OCI-LY7 (cell line): ENCODE results near the gene DRD1. TPM values are rescaled to one million over a fixed set of nuclear protein-coding genes. Genes with fewer than 3 reads are reported as not detected.
"Not testable (repeated sequence)": the region's sequence is repeated elsewhere in the genome, so short reads cannot be mapped to it uniquely, and the experiment has no call there.

Experiments
- BruUV-seq: library from RNA; stranded (reverse); fragments of 400-500 nt; replicated peaks from 2 replicates; lab custom pipeline; 2021; lab: Mats Ljungman, UMichigan
- CTCF ChIA-PET: fragments of 300-600 bp; sonication (Branson Sonifier 250); formaldehyde crosslinking; loops from one replicate; lab custom pipeline; 2022; ENCODE audit warnings: antibody characterized with exemption; ENCODE audit not compliant: unreplicated experiment; lab: Charles Lee
- POLR2A ChIA-PET: fragments of 300-600 bp; sonication (Branson Sonifier 250); formaldehyde crosslinking; loops from one replicate; lab custom pipeline; 2022; ENCODE audit warnings: antibody characterized with exemption; lab: Charles Lee
- DNase-seq: peaks from one replicate; pipeline ENCODE4 v3.0.0-alpha.2; 2015; ENCODE audit warnings: low spot score
- H2AFZ ChIP-seq: fragments of 200-600 bp; sonication (generic), shearing (Covaris generic); 2 replicates; pipeline ENCODE4 v1.6.1; 2014; ENCODE audit warnings: mild to moderate bottlenecking, antibody characterized with exemption, low read length, moderate library complexity
- H3K27ac ChIP-seq: fragments of 200-600 bp; sonication (generic); 2 replicates; pipeline ENCODE4 v1.5.1; 2014; ENCODE audit warnings: mixed run types, low read depth, mild to moderate bottlenecking, moderate library complexity, low read length, inconsistent platforms; ENCODE audit not compliant: poor library complexity, severe bottlenecking
- H3K36me3 ChIP-seq: fragments of 200-600 bp; sonication (generic); 2 replicates; pipeline ENCODE4 v1.6.1; 2014; ENCODE audit warnings: mild to moderate bottlenecking, antibody characterized with exemption, low read length, moderate library complexity, mixed read lengths; ENCODE audit not compliant: insufficient read depth
- H3K4me1 ChIP-seq: fragments of 200-600 bp; sonication (generic); 2 replicates; pipeline ENCODE4 v1.5.1; 2014; ENCODE audit warnings: mild to moderate bottlenecking, low read length; ENCODE audit not compliant: insufficient read depth, poor library complexity, severe bottlenecking
- H3K4me2 ChIP-seq: fragments of 200-600 bp; sonication (generic); 2 replicates; pipeline ENCODE4 v1.6.1; 2014; ENCODE audit warnings: mild to moderate bottlenecking, low read length
- H3K4me3 ChIP-seq: fragments of 200-600 bp; sonication (generic); 2 replicates; pipeline ENCODE4 v1.5.1; 2014; ENCODE audit warnings: mild to moderate bottlenecking, low read depth, low read length; ENCODE audit not compliant: poor library complexity, severe bottlenecking
- H3K79me2 ChIP-seq: fragments of 200-600 bp; sonication (generic); 2 replicates; pipeline ENCODE4 v1.6.1; 2016; ENCODE audit warnings: low read depth, mild to moderate bottlenecking, low read length, moderate library complexity, mixed read lengths; ENCODE audit not compliant: insufficient read depth
- H3K9me2 ChIP-seq: fragments of 200-600 bp; sonication (generic); 2 replicates; pipeline ENCODE4 v1.6.1; 2016; ENCODE audit warnings: mild to moderate bottlenecking, low read length, mixed read lengths; ENCODE audit not compliant: insufficient read depth
- H3K9me3 ChIP-seq: fragments of 200-600 bp; sonication (generic); 2 replicates; pipeline ENCODE4 v1.6.1; 2014; ENCODE audit warnings: mild to moderate bottlenecking, mixed run types, low read length, mixed read lengths
- H4K20me1 ChIP-seq: fragments of 200-600 bp; sonication (generic); 2 replicates; pipeline ENCODE4 v1.6.1; 2014; ENCODE audit warnings: mild to moderate bottlenecking, antibody characterized with exemption, low read length, moderate library complexity, mixed read lengths; ENCODE audit not compliant: insufficient read depth
- CTCF ChIP-seq: fragments of 200-600 bp; sonication (generic); conservative IDR thresholded peaks from 2 replicates; pipeline ENCODE4 v1.5.1; 2014; ENCODE audit warnings: mild to moderate bottlenecking, antibody characterized with exemption, low read length, moderate library complexity, mixed read lengths
- EZH2phosphoT487 ChIP-seq: fragments of 200-600 bp; sonication (generic); IDR thresholded peaks from 2 replicates; pipeline ENCODE4 v1.6.1; 2018; ENCODE audit warnings: low read depth, borderline replicate concordance, mild to moderate bottlenecking, mixed run types, antibody characterized with exemption, low read length, moderate library complexity, mixed read lengths
- intact Hi-C: fragments of 100-400 bp; cut with micrococcal nuclease; formaldehyde crosslinking; loops from one replicate; pipeline ENCODE4 v1.10.0; 2022; ENCODE audit not compliant: unreplicated experiment
- total RNA-seq, 2 experiments: library from RNA; depleted of rRNA in 1 of 2; stranded (reverse); fragments of >200 nt in 1 of 2; shearing (Covaris generic) in 1 of 2; gene quantifications; 2 replicates each; pipeline ENCODE4 v1.2.3, GENCODE V29; 2014 to 2022

The DRD1 gene
- total RNA-seq, 2 experiments from 2014 or later = not detected

- H3K9me3 ChIP-seq = no peaks in the 10 kb centered on the region
- ChIA-PET CTCF (no interaction called here), POLR2A (no interaction called here)
- TF ChIP-seq EZH2phosphoT487 (no peak), CTCF (no peak)
- H3K4me3 ChIP-seq = no peak overlapping the region
- no peaks in the 10 kb centered on the region for H3K36me3 ChIP-seq
- DNase-seq = no peak
- no peak overlapping the region for H3K4me2 ChIP-seq
- no peaks in the 10 kb centered on the region for H3K79me2 ChIP-seq
- no peaks in the 10 kb centered on the region for H3K4me1 ChIP-seq
- no peaks in the 10 kb centered on the region for H3K9me2 ChIP-seq
- no peak overlapping the region for H2AFZ ChIP-seq
- BruUV-seq = no TSS peak
- no peak overlapping the region for H3K27ac ChIP-seq
- H4K20me1 ChIP-seq = no peaks in the 10 kb centered on the region
- intact Hi-C loops = no loop called here
Measured at GRCh38 chr5:175406300-175406699, 37.7 kb downstream of the DRD1 start.

- H3K9me3 ChIP-seq, H3K27ac ChIP-seq, POLR2A ChIA-PET, H3K4me3 ChIP-seq, intact Hi-C loops, H4K20me1 ChIP-seq, H3K4me1 ChIP-seq, BruUV-seq, CTCF ChIA-PET, H2AFZ ChIP-seq, H3K9me2 ChIP-seq, DNase-seq, H3K4me2 ChIP-seq, H3K36me3 ChIP-seq, H3K79me2 ChIP-seq: not testable (repeated sequence)
Measured at GRCh38 chr5:175397590-175398297, 46.2 kb downstream of the DRD1 start.

GRCh38 chr5:175395430-175395829, 48.6 kb downstream of the DRD1 start:
- H3K4me3 ChIP-seq, H3K4me2 ChIP-seq, H3K9me3 ChIP-seq, H4K20me1 ChIP-seq, CTCF ChIA-PET, H3K27ac ChIP-seq, H3K4me1 ChIP-seq, DNase-seq, BruUV-seq, intact Hi-C loops, POLR2A ChIA-PET, H2AFZ ChIP-seq, H3K9me2 ChIP-seq, H3K79me2 ChIP-seq, H3K36me3 ChIP-seq: not testable (repeated sequence)

GRCh38 chr5:175394601-175395000, 49.4 kb downstream of the DRD1 start:
- Histone ChIP-seq H3K4me2 (no peak overlapping the region), H3K9me3 (no peaks in the 10 kb centered on the region), H4K20me1 (no peaks in the 10 kb centered on the region), H3K4me1 (no peaks in the 10 kb centered on the region), H2AFZ (no peak overlapping the region), H3K27ac (no peak overlapping the region), H3K79me2 (no peaks in the 10 kb centered on the region), H3K36me3 (no peaks in the 10 kb centered on the region), H3K9me2 (no peaks in the 10 kb centered on the region), H3K4me3 (no peak overlapping the region)
- intact Hi-C loops = no loop called here
- no TSS peak for BruUV-seq
- TF ChIP-seq CTCF = no peak
- TF ChIP-seq EZH2phosphoT487 = no peak
- ChIA-PET POLR2A (no interaction called here), CTCF (no interaction called here)
- no peak for DNase-seq
